Activated CD8-positive, alpha-beta memory T cell treated with anti-CD3 and anti-CD28 coated beads, Interleukin-2, amount 50 U/mL, for 1 hour (primary cell): ENCODE data around the gene LACTBL1.

Source experiments
- DNase-seq: peaks from one replicate; pipeline ENCODE4 v3.0.0-alpha.2; 2020; ENCODE audit errors: extremely low read depth

LACTBL1 gene

GRCh38 chr1:22944346-22945055 lies 28.2 kb downstream of the LACTBL1 start:
- DNase-seq = no peak

- DNase-seq = no peak
Measured at GRCh38 chr1:22941257-22941656, 31.4 kb downstream of the LACTBL1 start.

GRCh38 chr1:22936681-22937080 lies 36.0 kb downstream of the LACTBL1 start:
- no peak for DNase-seq

- DNase-seq = no peak
Measured at GRCh38 chr1:22935433-22935832, 37.2 kb downstream of the LACTBL1 start.

- DNase-seq = no peak
Measured at GRCh38 chr1:22932803-22933470, 39.7 kb downstream of the LACTBL1 start.

- no peak for DNase-seq
Measured at GRCh38 chr1:22930240-22930912, 42.3 kb downstream of the LACTBL1 start.

- no peak for DNase-seq
Measured at GRCh38 chr1:22925111-22925510, 47.6 kb downstream of the LACTBL1 start.

- DNase-seq = no peak
Measured at GRCh38 chr1:22922640-22923039, 50.0 kb downstream of the LACTBL1 start.

GRCh38 chr1:22921452-22922126 lies 51.1 kb downstream of the LACTBL1 start:
- DNase-seq = no peak

- no peak for DNase-seq
Measured at GRCh38 chr1:22920734-22921451, 51.8 kb downstream of the LACTBL1 start.

GRCh38 chr1:22920026-22920733 lies 52.5 kb downstream of the LACTBL1 start:
- DNase-seq = no peak

- no peak for DNase-seq
Measured at GRCh38 chr1:22919341-22920025, 53.2 kb downstream of the LACTBL1 start.

GRCh38 chr1:22918644-22919043 lies 54.0 kb downstream of the LACTBL1 start:
- no peak for DNase-seq

GRCh38 chr1:22917989-22918388 lies 54.7 kb downstream of the LACTBL1 start:
- no peak for DNase-seq

- DNase-seq = no peak
Measured at GRCh38 chr1:22916471-22916820, 56.2 kb downstream of the LACTBL1 start.

GRCh38 chr1:22915816-22916470 lies 56.7 kb downstream of the LACTBL1 start:
- no peak for DNase-seq

GRCh38 chr1:22915231-22915630 lies 57.4 kb downstream of the LACTBL1 start:
- DNase-seq = no peak

- DNase-seq = no peak
Measured at GRCh38 chr1:22914633-22915217, 57.9 kb downstream of the LACTBL1 start.

- no peak for DNase-seq
Measured at GRCh38 chr1:22914156-22914555, 58.5 kb downstream of the LACTBL1 start.
